ENCODE results near the gene MARCHF4.

Gene MARCHF4

GRCh38 chr2:216372761-216373291 lies 543 bp upstream of the MARCHF4 start:
- no peak for DNase-seq
- Mint-ChIP-seq H3K9me3 (no peaks in the 10 kb centered on the region), H3K4me3 (no peak overlapping the region), H3K4me1 (peaks cover 17% of the 10 kb centered on the region), H3K27me3 (peaks cover 65% of the 10 kb centered on the region), H3K27ac (no peak overlapping the region)
- ATAC-seq = no peak

GRCh38 chr2:216370961-216371712 lies 1.1 kb downstream of the MARCHF4 start:
- Mint-ChIP-seq H3K27me3 (peaks cover 78% of the 10 kb centered on the region), H3K9me3 (no peaks in the 10 kb centered on the region), H3K4me3 (peak overlapping the region; percentile 63 to 70), H3K27ac (no peak overlapping the region), H3K4me1 (peaks cover 22% of the 10 kb centered on the region)
- ATAC-seq = no peak
- DNase-seq = no peak

- DNase-seq = no peak
- peaks cover 22% of the 10 kb centered on the region for H3K4me1 Mint-ChIP-seq
- peaks cover 78% of the 10 kb centered on the region for H3K27me3 Mint-ChIP-seq
- no peak overlapping the region for H3K27ac Mint-ChIP-seq
- peak; percentile 46 for ATAC-seq
- H3K9me3 Mint-ChIP-seq = no peaks in the 10 kb centered on the region
- H3K4me3 Mint-ChIP-seq = no peak overlapping the region
Measured at GRCh38 chr2:216369821-216370220, 2.5 kb downstream of the MARCHF4 start.

GRCh38 chr2:216366777-216367471 lies 5.4 kb downstream of the MARCHF4 start:
- Mint-ChIP-seq H3K9me3 (no peaks in the 10 kb centered on the region), H3K27me3 (peaks cover 51% of the 10 kb centered on the region), H3K27ac (no peak overlapping the region), H3K4me1 (peaks cover 15% of the 10 kb centered on the region), H3K4me3 (no peak overlapping the region)
- no peak for DNase-seq
- no peak for ATAC-seq

GRCh38 chr2:216365518-216365917 lies 6.8 kb downstream of the MARCHF4 start:
- peaks cover 40% of the 10 kb centered on the region for H3K27me3 Mint-ChIP-seq
- DNase-seq (no peak), ATAC-seq (no peak)
- peaks cover 6% of the 10 kb centered on the region for H3K4me1 Mint-ChIP-seq
- H3K4me3 Mint-ChIP-seq = no peak overlapping the region
- H3K9me3 Mint-ChIP-seq = no peaks in the 10 kb centered on the region
- no peak overlapping the region for H3K27ac Mint-ChIP-seq

- Mint-ChIP-seq H3K4me1 (peaks cover 5% of the 10 kb centered on the region), H3K4me3 (no peak overlapping the region), H3K9me3 (no peaks in the 10 kb centered on the region), H3K27ac (no peak overlapping the region), H3K27me3 (peaks cover 17% of the 10 kb centered on the region)
- DNase-seq (no peak), ATAC-seq (no peak)
Measured at GRCh38 chr2:216363221-216363620, 9.1 kb downstream of the MARCHF4 start.

- no peak for DNase-seq
- ATAC-seq = no peak
- peaks cover 5% of the 10 kb centered on the region for H3K4me1 Mint-ChIP-seq
- no peak overlapping the region for H3K4me3 Mint-ChIP-seq
- H3K27me3 Mint-ChIP-seq = peaks cover 13% of the 10 kb centered on the region
- no peaks in the 10 kb centered on the region for H3K9me3 Mint-ChIP-seq
- H3K27ac Mint-ChIP-seq = no peak overlapping the region
Measured at GRCh38 chr2:216362730-216363129, 9.6 kb downstream of the MARCHF4 start.

GRCh38 chr2:216355711-216356110 lies 16.6 kb downstream of the MARCHF4 start:
- Mint-ChIP-seq H3K27me3 (no peaks in the 10 kb centered on the region), H3K4me1 (peaks cover 39% of the 10 kb centered on the region), H3K9me3 (no peaks in the 10 kb centered on the region), H3K27ac (no peak overlapping the region), H3K4me3 (no peak overlapping the region)
- DNase-seq = no peak
- no peak for ATAC-seq

- no peak for DNase-seq
- Mint-ChIP-seq H3K4me1 (peaks cover 53% of the 10 kb centered on the region), H3K27ac (no peak overlapping the region), H3K27me3 (no peaks in the 10 kb centered on the region), H3K9me3 (no peaks in the 10 kb centered on the region), H3K4me3 (no peak overlapping the region)
- ATAC-seq = no peak
Measured at GRCh38 chr2:216354306-216354705, 18.0 kb downstream of the MARCHF4 start.

- Mint-ChIP-seq H3K4me1 (peaks cover 64% of the 10 kb centered on the region), H3K27ac (peak overlapping the region in 1 of 2 donors; percentile 49), H3K27me3 (no peaks in the 10 kb centered on the region), H3K9me3 (no peaks in the 10 kb centered on the region), H3K4me3 (peak overlapping the region; percentile 11 to 72)
- ATAC-seq (peak; percentile 27), DNase-seq (no peak)
Measured at GRCh38 chr2:216352653-216353270, 19.5 kb downstream of the MARCHF4 start.

- DNase-seq (no peak), ATAC-seq (no peak)
- no peaks in the 10 kb centered on the region for H3K27me3 Mint-ChIP-seq
- H3K4me1 Mint-ChIP-seq = peaks cover 78% of the 10 kb centered on the region
- no peak overlapping the region for H3K27ac Mint-ChIP-seq
- no peaks in the 10 kb centered on the region for H3K9me3 Mint-ChIP-seq
- no peak overlapping the region for H3K4me3 Mint-ChIP-seq
Measured at GRCh38 chr2:216351172-216351925, 20.9 kb downstream of the MARCHF4 start.

GRCh38 chr2:216350214-216350791 lies 22.0 kb downstream of the MARCHF4 start:
- Mint-ChIP-seq H3K27ac (peak overlapping the region in 1 of 2 donors; percentile 74), H3K9me3 (no peaks in the 10 kb centered on the region), H3K27me3 (no peaks in the 10 kb centered on the region), H3K4me3 (peak overlapping the region in 1 of 2 donors; percentile 53), H3K4me1 (peaks cover 81% of the 10 kb centered on the region)
- ATAC-seq (peak; percentile 69), DNase-seq (peak; percentile 43 to 52)

GRCh38 chr2:216349366-216349765 lies 22.9 kb downstream of the MARCHF4 start:
- no peak overlapping the region for H3K27ac Mint-ChIP-seq
- DNase-seq = no peak
- peaks cover 82% of the 10 kb centered on the region for H3K4me1 Mint-ChIP-seq
- peak overlapping the region in 1 of 2 donors; percentile 1 for H3K4me3 Mint-ChIP-seq
- no peaks in the 10 kb centered on the region for H3K9me3 Mint-ChIP-seq
- peak; percentile 16 for ATAC-seq
- H3K27me3 Mint-ChIP-seq = no peaks in the 10 kb centered on the region

- DNase-seq = peak; percentile 28 to 40
- ATAC-seq = peak; percentile 73
- Mint-ChIP-seq H3K9me3 (no peaks in the 10 kb centered on the region), H3K27me3 (no peaks in the 10 kb centered on the region), H3K4me3 (peak overlapping the region; percentile 19 to 30), H3K4me1 (peaks cover 78% of the 10 kb centered on the region), H3K27ac (no peak overlapping the region)
Measured at GRCh38 chr2:216348756-216349308, 23.5 kb downstream of the MARCHF4 start.

- DNase-seq (peak; percentile 21 to 40), ATAC-seq (peak; percentile 76)
- Mint-ChIP-seq H3K27me3 (no peaks in the 10 kb centered on the region), H3K4me3 (peak overlapping the region; percentile 32 to 57), H3K4me1 (peaks cover 58% of the 10 kb centered on the region), H3K9me3 (no peaks in the 10 kb centered on the region), H3K27ac (peak overlapping the region in 1 of 2 donors; percentile 14)
Measured at GRCh38 chr2:216346781-216347180, 25.5 kb downstream of the MARCHF4 start.
